HEK293 (cell line): ENCODE data around the gene SPOCK1.

ENCODE experiments used
- MYNN ChIP-seq: fragments of 450-650 bp; formaldehyde crosslinking; IDR thresholded peaks from 2 replicates; pipeline ENCODE4 v1.5.1; 2016; ENCODE audit warnings: missing biosample characterization, missing genetic modification characterization, borderline replicate concordance
- RBAK ChIP-seq: fragments of 450-650 bp; formaldehyde crosslinking; IDR thresholded peaks from 2 replicates; pipeline ENCODE4 v1.5.1; 2016; ENCODE audit warnings: missing biosample characterization, missing genetic modification characterization
- REST ChIP-seq: fragments of 450-650 bp; formaldehyde crosslinking; IDR thresholded peaks from 2 replicates; pipeline ENCODE4 v1.5.1; 2016; ENCODE audit warnings: missing biosample characterization, missing genetic modification characterization
- SALL2 ChIP-seq: fragments of 450-650 bp; formaldehyde crosslinking; IDR thresholded peaks from 2 replicates; pipeline ENCODE4 v1.5.0; 2017; ENCODE audit warnings: missing biosample characterization, mild to moderate bottlenecking, missing genetic modification characterization, borderline replicate concordance
- SCRT1 ChIP-seq: fragments of 450-650 bp; formaldehyde crosslinking; IDR thresholded peaks from 2 replicates; pipeline ENCODE4 v1.5.1; 2016; ENCODE audit warnings: missing biosample characterization, missing genetic modification characterization, borderline replicate concordance
- SP2 ChIP-seq: fragments of 450-650 bp; formaldehyde crosslinking; IDR thresholded peaks from 2 replicates; pipeline ENCODE4 v1.5.1; 2016; ENCODE audit warnings: missing biosample characterization, missing genetic modification characterization
- ZNF184 ChIP-seq: fragments of 450-650 bp; IDR thresholded peaks from 2 replicates; pipeline ENCODE4 v1.5.1; 2018; ENCODE audit warnings: missing biosample characterization, mild to moderate bottlenecking, missing genetic modification characterization
- ZNF302 ChIP-seq: fragments of 450-650 bp; formaldehyde crosslinking; IDR thresholded peaks from 2 replicates; pipeline ENCODE4 v1.5.1; 2016; ENCODE audit warnings: missing biosample characterization, missing genetic modification characterization, low read depth
- ZNF394 ChIP-seq: fragments of 450-650 bp; formaldehyde crosslinking; IDR thresholded peaks from 2 replicates; pipeline ENCODE4 v1.5.1; 2016; ENCODE audit warnings: missing biosample characterization, missing genetic modification characterization, mild to moderate bottlenecking, moderate library complexity, borderline replicate concordance
- ZNF416 ChIP-seq: fragments of 450-650 bp; formaldehyde crosslinking; IDR thresholded peaks from 2 replicates; pipeline ENCODE4 v1.5.1; 2016; ENCODE audit warnings: missing biosample characterization, missing genetic modification characterization
- ZNF510 ChIP-seq: fragments of 450-650 bp; formaldehyde crosslinking; IDR thresholded peaks from 2 replicates; pipeline ENCODE4 v1.5.1; 2018; ENCODE audit warnings: mild to moderate bottlenecking, missing genetic modification characterization, missing biosample characterization; ENCODE audit not compliant: insufficient replicate concordance
- ZNF626 ChIP-seq: fragments of 450-650 bp; sonication (Bioruptor Pico); formaldehyde crosslinking; IDR thresholded peaks from 2 replicates; pipeline ENCODE4 v1.5.1; 2018; ENCODE audit warnings: missing biosample characterization, missing genetic modification characterization, inconsistent platforms
- ZNF830 ChIP-seq: fragments of 450-650 bp; IDR thresholded peaks from 2 replicates; pipeline ENCODE4 v1.5.0; 2018; ENCODE audit warnings: missing biosample characterization, missing genetic modification characterization, low read depth, mild to moderate bottlenecking, moderate library complexity
- TF ChIP-seq, protein P1 (sequence below): fragments of 450-650 bp; formaldehyde crosslinking; IDR thresholded peaks from 2 replicates; pipeline ENCODE4 v1.5.1; 2016; ENCODE audit warnings: missing biosample characterization, missing genetic modification characterization

DNA sequence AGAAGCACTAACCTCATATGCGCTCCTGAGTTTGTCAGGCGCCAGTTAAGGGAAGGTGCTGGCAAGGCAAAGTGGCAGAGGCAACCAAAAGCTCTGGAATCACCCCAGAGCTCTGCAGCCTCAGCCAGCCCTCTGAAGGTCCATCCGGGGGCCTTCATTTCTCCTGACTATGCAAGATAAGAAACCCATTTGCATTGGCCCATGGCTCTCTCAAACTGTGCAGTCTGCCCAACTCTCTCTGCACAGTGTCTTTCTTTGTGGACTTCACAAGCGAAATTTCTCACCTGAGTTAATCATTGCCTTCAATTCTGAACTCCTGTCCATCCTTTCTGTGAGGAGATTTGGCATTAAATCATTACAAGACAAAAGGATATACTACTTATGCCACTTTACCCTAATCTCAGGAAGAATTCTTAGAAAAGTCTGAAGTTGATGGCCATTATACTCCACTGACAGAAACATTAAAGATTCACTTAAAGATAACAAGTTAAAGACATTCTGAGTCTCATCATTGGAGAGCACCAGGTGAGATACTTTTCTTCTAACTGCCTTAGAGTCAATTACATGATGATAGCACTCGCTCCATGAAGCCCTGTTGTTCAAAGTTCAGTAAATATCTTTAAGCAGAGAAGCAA lies 235.6 kb downstream of the SPOCK1 start:
- TF ChIP-seq, protein P1, sequence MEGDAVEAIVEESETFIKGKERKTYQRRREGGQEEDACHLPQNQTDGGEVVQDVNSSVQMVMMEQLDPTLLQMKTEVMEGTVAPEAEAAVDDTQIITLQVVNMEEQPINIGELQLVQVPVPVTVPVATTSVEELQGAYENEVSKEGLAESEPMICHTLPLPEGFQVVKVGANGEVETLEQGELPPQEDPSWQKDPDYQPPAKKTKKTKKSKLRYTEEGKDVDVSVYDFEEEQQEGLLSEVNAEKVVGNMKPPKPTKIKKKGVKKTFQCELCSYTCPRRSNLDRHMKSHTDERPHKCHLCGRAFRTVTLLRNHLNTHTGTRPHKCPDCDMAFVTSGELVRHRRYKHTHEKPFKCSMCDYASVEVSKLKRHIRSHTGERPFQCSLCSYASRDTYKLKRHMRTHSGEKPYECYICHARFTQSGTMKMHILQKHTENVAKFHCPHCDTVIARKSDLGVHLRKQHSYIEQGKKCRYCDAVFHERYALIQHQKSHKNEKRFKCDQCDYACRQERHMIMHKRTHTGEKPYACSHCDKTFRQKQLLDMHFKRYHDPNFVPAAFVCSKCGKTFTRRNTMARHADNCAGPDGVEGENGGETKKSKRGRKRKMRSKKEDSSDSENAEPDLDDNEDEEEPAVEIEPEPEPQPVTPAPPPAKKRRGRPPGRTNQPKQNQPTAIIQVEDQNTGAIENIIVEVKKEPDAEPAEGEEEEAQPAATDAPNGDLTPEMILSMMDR (tag by site-specific recombination), result no peak
- TF ChIP-seq ZNF510 (tag by site-specific recombination) (no peak), SP2 (tag by site-specific recombination) (no peak), RBAK (tag by site-specific recombination) (no peak), ZNF830 (tag by site-specific recombination) (no peak), ZNF184 (tag by site-specific recombination) (no peak), SALL2 (no peak), ZNF416 (tag by site-specific recombination) (no peak), MYNN (no peak), SCRT1 (no peak), ZNF302 (tag by site-specific recombination) (no peak), ZNF626 (tag by site-specific recombination) (no peak), ZNF394 (tag by site-specific recombination) (no peak), REST (tag by site-specific recombination) (no peak)
